ENCODE data around the gene PRDM16. TPM values are rescaled to one million over a fixed set of nuclear protein-coding genes. Genes with fewer than 3 reads are reported as not detected.

PRDM16 gene
- total and polyA plus RNA-seq, 2 of the 8 experiments (the other 6 are each of a cell fraction or from before 2014, with no cell fraction given): 0.39 to 0.43 TPM

DNA sequence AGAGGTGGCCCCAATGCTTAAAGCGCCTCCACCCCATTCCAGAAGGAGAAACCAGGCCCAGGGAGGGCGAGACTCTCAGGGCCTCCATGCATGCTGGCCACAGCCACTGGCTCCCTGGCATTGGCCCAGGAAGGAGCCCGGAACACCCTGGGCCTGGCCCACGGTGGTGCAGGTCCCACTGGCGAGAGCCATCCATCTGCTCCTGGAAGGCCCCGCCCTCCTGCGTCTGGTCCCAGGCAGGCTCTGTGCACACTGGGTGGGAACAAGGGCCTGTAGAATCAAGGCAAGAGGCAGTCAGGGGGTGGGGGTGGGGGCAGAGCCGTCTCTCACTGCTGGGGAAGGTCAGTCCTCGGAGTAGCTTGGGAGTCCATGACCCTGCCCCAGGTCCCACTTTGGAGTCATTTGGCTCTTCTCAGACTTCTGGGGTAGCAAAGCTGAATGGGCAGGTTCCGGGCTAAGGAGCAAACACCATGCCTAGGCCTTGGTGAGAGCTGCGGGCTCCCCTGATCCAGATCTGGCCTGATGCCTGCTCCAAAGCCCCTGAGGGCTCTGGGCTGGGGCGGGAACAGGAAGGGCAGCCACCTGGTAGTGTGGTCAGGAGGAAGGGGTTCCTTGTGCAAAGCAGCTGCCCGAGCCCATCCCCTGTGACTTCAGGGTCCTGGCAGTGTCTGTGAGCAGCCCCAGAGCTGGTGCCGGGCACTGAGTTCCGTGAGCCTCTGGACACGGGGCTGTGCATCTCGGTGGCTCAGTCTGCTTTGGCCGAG lies 278.4 kb downstream of the PRDM16 start:
- Histone ChIP-seq H3K14ac (ENCODE audit: insufficient read length) (no peak overlapping the region), H3K79me2 (ENCODE audit: control insufficient read depth in 1 of 2, insufficient read depth in 2 of 2, low read length in 2 of 2) (no peaks in the 10 kb centered on the region), H3K27ac (ENCODE audit: low read depth, low read length) (no peak overlapping the region), H3K23me2 (ENCODE audit: low read depth, low read length) (peaks cover 2% of the 10 kb centered on the region; the same call in 1 of the 2 replicates), H3K56ac (replicated peaks; ENCODE audit: insufficient read length, low read depth, low read length) (no peak overlapping the region), H4K20me1 (replicated peaks in 1 of 2; ENCODE audit: control insufficient read depth in 1 of 2, insufficient read depth in 2 of 2, low read length in 2 of 2) (no peaks in the 10 kb centered on the region), H3K4me3 (ENCODE audit: extremely low read depth in 1 of 4, insufficient read depth in 2 of 4, low read depth in 3 of 4, low read length in 4 of 4) (no peak overlapping the region), H2AFZ (ENCODE audit: low read length) (no peak overlapping the region), H2BK5ac (ENCODE audit: low read depth, low read length) (no peak overlapping the region), H3K4me1 (replicated peaks in 1 of 4; ENCODE audit: control insufficient read depth in 3 of 4, insufficient read depth in 4 of 4, low read length in 3 of 4) (peaks cover 0 to 9% (median 5%) of the 10 kb centered on the region in 4 experiments; a peak in 6 of 7 replicates), H3K9me3 (ENCODE audit: insufficient read depth in 2 of 2, low read depth in 1 of 2, low read length in 1 of 2) (peaks cover 4 to 10% of the 10 kb centered on the region in 2 experiments; a peak in 3 of 4 replicates), H2BK20ac (ENCODE audit: low read length) (no peak overlapping the region), H3K27me3 (replicated peaks in 1 of 4; ENCODE audit: control insufficient read depth in 3 of 4, extremely low read depth in 1 of 4, insufficient read depth in 3 of 4, low read length in 3 of 4) (no peaks in the 10 kb centered on the region), H4K8ac (ENCODE audit: extremely low read depth, insufficient read depth, low read length) (peak overlapping the region; percentile 37; the same call in 1 of the 2 replicates), H4K5ac (ENCODE audit: insufficient read length, low read depth, low read length) (no peak overlapping the region), H2BK12ac (ENCODE audit: low read depth, low read length) (no peak overlapping the region), H3K23ac (ENCODE audit: insufficient read length) (no peak overlapping the region), H2BK120ac (replicated peaks; ENCODE audit: low read depth, low read length) (no peak overlapping the region), H3K9ac (replicated peaks in 1 of 4; ENCODE audit: extremely low read depth in 1 of 4, low read depth in 3 of 4, low read length in 3 of 4) (no peak overlapping the region), H3K18ac (ENCODE audit: extremely low read depth, low read length) (no peak overlapping the region), H4K91ac (replicated peaks; ENCODE audit: insufficient read length, low read length) (no peak overlapping the region), H2AK5ac (ENCODE audit: low read depth, low read length) (no peak overlapping the region), H2BK15ac (ENCODE audit: low read length) (no peak overlapping the region), H3K4me2 (ENCODE audit: insufficient read depth in 1 of 2, low read depth in 2 of 2, low read length in 2 of 2) (no peak overlapping the region), H3K4ac (replicated peaks; ENCODE audit: insufficient read length, low read depth, low read length) (no peak overlapping the region), H3K36me3 (ENCODE audit: control insufficient read depth in 2 of 4, insufficient read depth in 4 of 4, low read length in 3 of 4) (no peaks in the 10 kb centered on the region), H3K79me1 (ENCODE audit: low read depth, low read length) (no peaks in the 10 kb centered on the region)
- CTCF ChIA-PET (ENCODE audit: partially characterized antibody): interaction anchor here (0.6 to 1.2 kb wide), 4 partner anchors 14 to 61 kb away, joined by 3 to 5 read pairs (median 4); no protein-coding TSS in a partner anchor
- FAIRE-seq (no peak), DNase-seq (ENCODE audit: low read depth in 1 of 2, low spot score in 2 of 2) (no peak)
- 92% methylated on average over 15 of the region's 18 CpGs; no CpG with 5 or more reads in 1 of the 2 experiments for WGBS, 2 experiments (ENCODE audit: extremely low coverage in 1 of 2, insufficient coverage in 1 of 2, insufficient read length in 1 of 2, insufficient replicate concordance in 2 of 2, low coverage in 1 of 2, low lambda C conversion rate in 2 of 2, missing lambda C conversion rate in 1 of 2)
- POLR2A ChIA-PET (ENCODE audit: partially characterized antibody): no interaction called here
- TF ChIP-seq TAF7 (optimal IDR thresholded peaks at IDR 0.05; ENCODE audit: borderline replicate concordance, low read depth, low read length) (no peak), SP1 (IDR thresholded peaks at IDR 0.05; ENCODE audit: low read depth, low read length) (no peak), BCL11A (IDR thresholded peaks at IDR 0.05; ENCODE audit: low read depth in 2 of 2, low read length in 2 of 2) (no peak), SP2 (IDR thresholded peaks at IDR 0.05; ENCODE audit: low read length) (no peak), RFX5 (IDR thresholded peaks at IDR 0.05; ENCODE audit: borderline replicate concordance, low read depth, low read length) (no peak), EP300 (IDR thresholded peaks at IDR 0.05; ENCODE audit: borderline replicate concordance in 1 of 2, low read depth in 2 of 2, low read length in 2 of 2) (no peak), SIRT6 (IDR thresholded peaks at IDR 0.05; ENCODE audit: low read length) (no peak), TEAD4 (IDR thresholded peaks at IDR 0.05; ENCODE audit: low read depth, low read length) (no peak), KDM5A (IDR thresholded peaks at IDR 0.05; ENCODE audit: low read length) (no peak), CEBPB (IDR thresholded peaks at IDR 0.05; ENCODE audit: low read depth, low read length) (no peak), HDAC2 (IDR thresholded peaks at IDR 0.05; ENCODE audit: borderline replicate concordance in 1 of 2, low read depth in 2 of 2, low read length in 2 of 2) (no peak), NRF1 (IDR thresholded peaks at IDR 0.05; ENCODE audit: low read depth, low read length) (no peak), ASH2L (IDR thresholded peaks at IDR 0.05; ENCODE audit: low read length) (no peak)

All from H1 (cell line).